T47D (cell line): ENCODE data around the gene TNS2.
"Not testable (repeated sequence)": the region's sequence is repeated elsewhere in the genome, so short reads cannot be mapped to it uniquely, and the experiment has no call there.

Experiments
- DNase-seq, 2 experiments: peaks; one replicate each; pipeline versions ENCODE4 v3.0.0 to v3.0.0-alpha.2; 2011 to 2012; ENCODE audit warnings: low read depth in 1 of 2, low spot score in 1 of 2
- JUND ChIP-seq: IDR thresholded peaks from 2 replicates; pipeline ENCODE4 v1.6.1; 2012; ENCODE audit warnings: low read depth
- in situ Hi-C: cut with HindIII; loops from 2 replicates; pipeline ENCODE4 v1.10.0; 2016; ENCODE audit warnings: low sequenced_read_pairs, low pct_unique_long_range_greater_than_20kb

The TNS2 gene

GRCh38 chr12:53091756-53092155 lies 41.9 kb downstream of the TNS2 start:
- in situ Hi-C loops = no loop called here
- no peak for DNase-seq
- no peak for TF ChIP-seq JUND

- in situ Hi-C loops = no loop called here
- TF ChIP-seq JUND = no peak
- peak in 1 of 2 experiments; percentile 22 for DNase-seq
These were observed 44.0 kb downstream of the TNS2 start for GRCh38 chr12:53093777-53094393.

GRCh38 chr12:53094394-53094787 lies 44.5 kb downstream of the TNS2 start:
- in situ Hi-C loops = no loop called here
- no peak for TF ChIP-seq JUND
- DNase-seq = no peak

- in situ Hi-C loops, DNase-seq: not testable (repeated sequence)
These were observed 45.1 kb downstream of the TNS2 start for GRCh38 chr12:53094796-53095595.

GRCh38 chr12:53095596-53095895 lies 45.7 kb downstream of the TNS2 start:
- in situ Hi-C loops, DNase-seq: not testable (repeated sequence)

- in situ Hi-C loops = no loop called here
- no peak for TF ChIP-seq JUND
- DNase-seq = no peak
These were observed 46.4 kb downstream of the TNS2 start for GRCh38 chr12:53096089-53096741.

- no peak for TF ChIP-seq JUND
- in situ Hi-C loops = no loop called here
- DNase-seq = no peak
These were observed 46.9 kb downstream of the TNS2 start for GRCh38 chr12:53096759-53097158.

GRCh38 chr12:53097207-53097563 lies 47.3 kb downstream of the TNS2 start:
- in situ Hi-C loops = no loop called here
- no peak for DNase-seq
- TF ChIP-seq JUND = no peak

- TF ChIP-seq JUND = no peak
- DNase-seq = peak; percentile 62
- in situ Hi-C loops = no loop called here
These were observed 47.9 kb downstream of the TNS2 start, which contains the start of gene IGFBP6 for GRCh38 chr12:53097564-53098353. IGFBP6 (plus strand) TSS chr12:53097667; CDS start chr12:53097718, 51 bp downstream.

GRCh38 chr12:53098354-53098981 lies 48.6 kb downstream of the TNS2 start:
- in situ Hi-C loops = no loop called here
- TF ChIP-seq JUND = no peak
- DNase-seq = no peak

- TF ChIP-seq JUND = no peak
- in situ Hi-C loops = no loop called here
- peak; percentile 89 to 92 for DNase-seq
These were observed 49.4 kb downstream of the TNS2 start for GRCh38 chr12:53099071-53099882.
